Measurements from ENCODE around the gene PLEKHS1. TPM values are rescaled to one million over a fixed set of nuclear protein-coding genes. Genes with fewer than 3 reads are reported as not detected.

The PLEKHS1 gene
- total RNA-seq, 1 experiment from 2014 or later: 13.8 TPM

DNA sequence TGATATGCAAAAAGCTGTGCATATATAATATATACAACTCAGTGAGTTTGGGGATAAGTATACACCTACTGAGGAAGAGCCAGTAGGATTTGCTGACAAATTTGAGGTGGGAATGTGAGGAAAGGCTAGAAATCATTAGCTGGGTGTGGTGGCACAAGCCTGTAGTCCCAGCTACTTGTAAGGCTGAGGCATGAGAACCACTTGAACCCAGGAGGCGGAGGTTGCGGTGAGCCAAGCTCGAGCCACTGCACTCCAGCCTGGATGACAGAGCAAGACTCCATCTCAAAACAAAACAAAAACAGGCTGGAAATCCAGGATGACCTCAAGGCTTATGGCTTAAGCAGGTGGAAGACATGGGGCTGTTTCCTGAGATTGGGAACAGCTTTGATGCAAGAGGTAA lies 10.6 kb upstream of the PLEKHS1 start:
- intact Hi-C loops (cut with micrococcal nuclease; ENCODE audit: unreplicated experiment): no loop called here
- CTCF ChIA-PET: no interaction called here
- BruUV-seq (replicated peaks): no TSS peak
- DNase-seq: no peak
- Mint-ChIP-seq H3K27ac (ENCODE audit: unreplicated experiment) (no peak overlapping the region), H3K4me1 (ENCODE audit: low read depth, unreplicated experiment) (peaks cover under 1% of the 10 kb centered on the region), H3K27me3 (ENCODE audit: unreplicated experiment) (no peaks in the 10 kb centered on the region), H3K9me3 (ENCODE audit: low read depth, unreplicated experiment) (no peaks in the 10 kb centered on the region), H3K4me3 (ENCODE audit: low read depth, unreplicated experiment) (no peak overlapping the region), H3K36me3 (ENCODE audit: insufficient read depth, unreplicated experiment) (no peaks in the 10 kb centered on the region)
- TF ChIP-seq, protein P1, sequence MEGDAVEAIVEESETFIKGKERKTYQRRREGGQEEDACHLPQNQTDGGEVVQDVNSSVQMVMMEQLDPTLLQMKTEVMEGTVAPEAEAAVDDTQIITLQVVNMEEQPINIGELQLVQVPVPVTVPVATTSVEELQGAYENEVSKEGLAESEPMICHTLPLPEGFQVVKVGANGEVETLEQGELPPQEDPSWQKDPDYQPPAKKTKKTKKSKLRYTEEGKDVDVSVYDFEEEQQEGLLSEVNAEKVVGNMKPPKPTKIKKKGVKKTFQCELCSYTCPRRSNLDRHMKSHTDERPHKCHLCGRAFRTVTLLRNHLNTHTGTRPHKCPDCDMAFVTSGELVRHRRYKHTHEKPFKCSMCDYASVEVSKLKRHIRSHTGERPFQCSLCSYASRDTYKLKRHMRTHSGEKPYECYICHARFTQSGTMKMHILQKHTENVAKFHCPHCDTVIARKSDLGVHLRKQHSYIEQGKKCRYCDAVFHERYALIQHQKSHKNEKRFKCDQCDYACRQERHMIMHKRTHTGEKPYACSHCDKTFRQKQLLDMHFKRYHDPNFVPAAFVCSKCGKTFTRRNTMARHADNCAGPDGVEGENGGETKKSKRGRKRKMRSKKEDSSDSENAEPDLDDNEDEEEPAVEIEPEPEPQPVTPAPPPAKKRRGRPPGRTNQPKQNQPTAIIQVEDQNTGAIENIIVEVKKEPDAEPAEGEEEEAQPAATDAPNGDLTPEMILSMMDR (IDR thresholded peaks at IDR 0.05; ENCODE audit: unreplicated experiment): no peak

DNA sequence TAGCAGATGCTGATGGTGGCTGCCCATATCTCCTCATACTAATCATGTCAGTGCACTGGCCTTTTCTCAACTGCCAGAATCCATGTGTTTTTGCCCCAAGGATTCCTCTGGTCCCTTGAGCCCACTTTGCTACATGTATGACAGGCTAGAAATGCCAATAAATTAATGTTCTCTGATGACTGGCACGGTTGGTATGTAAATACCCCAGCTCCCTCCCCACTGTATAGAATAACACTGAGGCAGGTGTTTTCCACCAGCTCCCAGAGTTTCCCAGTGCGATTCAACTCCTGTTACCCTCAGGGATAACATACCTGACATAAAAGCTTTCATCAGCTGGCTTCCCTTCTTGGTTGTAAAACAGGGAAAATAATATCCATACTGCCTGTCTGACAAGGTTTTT lies 9.0 kb upstream of the PLEKHS1 start:
- intact Hi-C loops (cut with micrococcal nuclease; ENCODE audit: unreplicated experiment): no loop called here
- H3K4me3 Mint-ChIP-seq (ENCODE audit: low read depth, unreplicated experiment): no peak overlapping the region

DNA sequence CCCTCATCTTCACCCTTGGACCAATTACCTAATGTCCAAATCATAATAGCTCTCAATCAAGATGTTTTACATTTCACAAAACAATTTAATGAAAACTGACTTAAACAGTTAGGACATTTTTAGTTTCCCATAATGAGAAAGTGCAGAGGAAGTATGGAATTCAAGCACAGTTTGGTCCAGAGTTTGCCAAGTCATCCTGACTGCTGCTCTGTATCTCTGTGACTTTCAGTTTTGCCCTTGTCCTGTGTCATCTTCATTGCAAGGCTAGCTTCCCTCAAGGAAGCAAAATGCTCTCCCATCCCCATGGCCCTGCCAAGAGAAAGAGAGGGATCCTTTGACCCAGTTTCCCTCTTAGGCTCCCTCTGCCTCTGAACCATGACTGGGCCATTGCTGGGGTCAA lies 7.9 kb upstream of the PLEKHS1 start:
- intact Hi-C loops (cut with micrococcal nuclease; ENCODE audit: unreplicated experiment): no loop called here
- Mint-ChIP-seq H3K4me1 (ENCODE audit: low read depth, unreplicated experiment) (peaks cover 21% of the 10 kb centered on the region), H3K36me3 (ENCODE audit: insufficient read depth, unreplicated experiment) (no peaks in the 10 kb centered on the region), H3K9me3 (ENCODE audit: low read depth, unreplicated experiment) (peaks cover 3% of the 10 kb centered on the region), H3K27ac (ENCODE audit: unreplicated experiment) (no peak overlapping the region), H3K27me3 (ENCODE audit: unreplicated experiment) (no peaks in the 10 kb centered on the region), H3K4me3 (ENCODE audit: low read depth, unreplicated experiment) (no peak overlapping the region)
- DNase-seq: no peak
- TF ChIP-seq, protein P1 (IDR thresholded peaks at IDR 0.05; ENCODE audit: unreplicated experiment): no peak
- no TSS peak for BruUV-seq (replicated peaks)
- CTCF ChIA-PET: no interaction called here

More for the DNA sequence above, 9.0 kb upstream of the PLEKHS1 start:
- DNase-seq: no peak
- TF ChIP-seq, protein P1 (IDR thresholded peaks at IDR 0.05; ENCODE audit: unreplicated experiment): no peak
- Mint-ChIP-seq H3K9me3 (ENCODE audit: low read depth, unreplicated experiment) (peaks cover 2% of the 10 kb centered on the region), H3K27ac (ENCODE audit: unreplicated experiment) (no peak overlapping the region), H3K36me3 (ENCODE audit: insufficient read depth, unreplicated experiment) (no peaks in the 10 kb centered on the region), H3K4me1 (ENCODE audit: low read depth, unreplicated experiment) (peaks cover 17% of the 10 kb centered on the region), H3K27me3 (ENCODE audit: unreplicated experiment) (no peaks in the 10 kb centered on the region)
- no TSS peak for BruUV-seq (replicated peaks)
- CTCF ChIA-PET: no interaction called here

DNA sequence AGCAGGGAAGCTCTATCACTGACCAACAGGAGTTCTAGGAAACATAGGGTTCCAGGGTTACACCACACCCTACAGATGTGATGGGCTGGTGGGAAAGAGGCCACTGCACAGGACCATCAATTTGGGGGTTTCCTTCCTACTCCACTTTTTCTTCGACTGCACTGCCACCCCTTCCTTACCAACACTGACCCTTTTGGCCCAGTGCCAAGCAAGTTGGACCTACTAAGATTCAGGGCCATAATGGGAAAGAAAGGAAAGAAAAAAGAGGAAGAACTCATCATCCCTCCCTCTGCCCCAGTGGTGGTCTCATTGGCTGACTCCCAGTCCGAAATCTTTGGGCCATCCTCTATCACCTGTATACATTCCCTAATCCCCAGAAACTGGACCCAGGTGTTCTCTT lies 6.1 kb upstream of the PLEKHS1 start:
- no TSS peak for BruUV-seq (replicated peaks)
- H3K27ac Mint-ChIP-seq (ENCODE audit: unreplicated experiment): no peak overlapping the region
- intact Hi-C loops (cut with micrococcal nuclease; ENCODE audit: unreplicated experiment): no loop called here
- no peak overlapping the region for H3K4me3 Mint-ChIP-seq (ENCODE audit: low read depth, unreplicated experiment)
- H3K36me3 Mint-ChIP-seq (ENCODE audit: insufficient read depth, unreplicated experiment): no peaks in the 10 kb centered on the region
- H3K4me1 Mint-ChIP-seq (ENCODE audit: low read depth, unreplicated experiment): peaks cover 21% of the 10 kb centered on the region
- TF ChIP-seq, protein P1 (IDR thresholded peaks at IDR 0.05; ENCODE audit: unreplicated experiment): no peak
- CTCF ChIA-PET: no interaction called here
- peaks cover 3% of the 10 kb centered on the region for H3K9me3 Mint-ChIP-seq (ENCODE audit: low read depth, unreplicated experiment)
- no peak for DNase-seq
- no peaks in the 10 kb centered on the region for H3K27me3 Mint-ChIP-seq (ENCODE audit: unreplicated experiment)
